HepG2 (cell line): ENCODE results near the gene CLDN19. TPM values are rescaled to one million over a fixed set of nuclear protein-coding genes. Genes with fewer than 3 reads are reported as not detected.
"Not testable (repeated sequence)": the region's sequence is repeated elsewhere in the genome, so short reads cannot be mapped to it uniquely, and the experiment has no call there.

Experiments
- ATAC-seq: fragments of 200-7000 bp; cut with Tn5 transposase; 3 replicates; pipeline ENCODE4 v1.9.1; 2020; ENCODE audit warnings: mild to moderate bottlenecking, moderate library complexity
- BruUV-seq: library from RNA; stranded (reverse); fragments of 400-500 nt; replicated peaks from 2 replicates; lab custom pipeline; 2021; lab: Mats Ljungman, UMichigan
- CTCF ChIA-PET: fragments of 300-600 bp; formaldehyde crosslinking; extraction: SDS; loops from one replicate; lab custom pipeline; 2021; ENCODE audit warnings: low total read pairs, inconsistent platforms, low intra/inter-chr PET ratio; lab: Yijun Ruan, JAX
- POLR2A ChIA-PET: fragments of 350-600 bp; sonication (Branson Sonifier 250); formaldehyde crosslinking; loops from one replicate; lab custom pipeline; 2020; ENCODE audit warnings: antibody characterized with exemption, inconsistent platforms; lab: Yijun Ruan, JAX
- DNase-seq: peaks from one replicate; pipeline ENCODE4 v3.0.0-alpha.2; 2015; ENCODE audit warnings: low spot score
- FAIRE-seq: peaks from 3 replicates; lab custom pipeline; 2011; peaks lifted over from hg19 to GRCh38; lab: Jason Lieb, UNC
- H2AFZ ChIP-seq: one replicate; pipeline ENCODE4 v1.6.1; 2011; ENCODE audit warnings: low read length, inconsistent platforms
- H3K27ac ChIP-seq: fragments of 300-600 bp; 3 replicates; pipeline ENCODE4 v1.8.0; 2011; ENCODE audit warnings: mixed run types, mild to moderate bottlenecking, mixed read lengths, low read length, inconsistent platforms; ENCODE audit not compliant: insufficient read depth; ENCODE audit errors: extremely low read length
- H3K27me3 ChIP-seq, 2 experiments: fragments of 200-600 bp in 1 of 2; 2 replicates in 1 of 2; 3 replicates in 1 of 2; pipeline versions ENCODE4 v1.6.0 to v1.8.0; 2011; ENCODE audit warnings: low read length in 2 of 2, mild to moderate bottlenecking in 2 of 2, moderate library complexity in 2 of 2, inconsistent platforms in 1 of 2; ENCODE audit not compliant: insufficient read depth in 2 of 2, control insufficient read depth in 1 of 2
- H3K36me3 ChIP-seq, 2 experiments: fragments of 200-600 bp in 1 of 2; replicated peaks in 1 of 2; 2 replicates in 1 of 2; 3 replicates in 1 of 2; pipeline versions ENCODE4 v1.5.1 to v1.8.0; 2011; ENCODE audit warnings: low read length in 2 of 2, inconsistent platforms in 1 of 2; ENCODE audit not compliant: insufficient read depth in 2 of 2, control insufficient read depth in 1 of 2
- H3K4me1 ChIP-seq: 2 replicates; pipeline ENCODE4 v1.5.1; 2012; ENCODE audit warnings: low read length, inconsistent platforms; ENCODE audit not compliant: insufficient read depth
- H3K4me2 ChIP-seq: 2 replicates; pipeline ENCODE4 v1.6.0; 2011; ENCODE audit warnings: low read depth, low read length, inconsistent platforms
- H3K4me3 ChIP-seq, 3 experiments: fragments of 200-600 bp in 1 of 3; sonication (generic), shearing (Covaris generic) in 1 of 3; replicated peaks in 1 of 3; 2 replicates each; pipeline ENCODE4 v1.5.1; 2011 to 2016; ENCODE audit warnings: low read length in 3 of 3, inconsistent platforms in 2 of 3, low read depth in 2 of 3, mild to moderate bottlenecking in 2 of 3, control low read depth in 1 of 3, mixed read lengths in 1 of 3; ENCODE audit not compliant: insufficient read depth in 1 of 3
- H3K79me2 ChIP-seq: one replicate; pipeline ENCODE4 v1.6.1; 2011; ENCODE audit warnings: low read length, inconsistent platforms; ENCODE audit not compliant: insufficient read depth
- H3K9ac ChIP-seq: 2 replicates; pipeline ENCODE4 v1.6.0; 2011; ENCODE audit warnings: mild to moderate bottlenecking, low read depth, low read length, inconsistent platforms; ENCODE audit not compliant: insufficient read depth
- H3K9me3 ChIP-seq: 2 replicates; pipeline ENCODE4 v1.5.1; 2012; ENCODE audit warnings: mild to moderate bottlenecking, low read length
- H4K20me1 ChIP-seq: 2 replicates; pipeline ENCODE4 v1.6.0; 2011; ENCODE audit warnings: inconsistent platforms, mild to moderate bottlenecking, low read length, moderate library complexity; ENCODE audit not compliant: insufficient read depth
- BRCA1 ChIP-seq: sonication (generic); formaldehyde crosslinking; IDR thresholded peaks from 2 replicates; pipeline ENCODE4 v1.4.0; 2020; ENCODE audit warnings: missing genetic modification reagents
- PRDM4 ChIP-seq: sonication (generic); formaldehyde crosslinking; IDR thresholded peaks from 2 replicates; pipeline ENCODE4 v1.9.0; 2021; ENCODE audit warnings: missing genetic modification reagents, borderline replicate concordance
- RAD21 ChIP-seq: fragments of 450-650 bp; formaldehyde crosslinking; IDR thresholded peaks from 2 replicates; pipeline ENCODE4 v1.5.0; 2020; ENCODE audit warnings: mild to moderate bottlenecking
- RBAK ChIP-seq: sonication (generic); formaldehyde crosslinking; IDR thresholded peaks from 2 replicates; pipeline ENCODE4 v1.5.1; 2020; ENCODE audit warnings: mild to moderate bottlenecking, missing genetic modification reagents
- SMAD3 ChIP-seq: sonication (generic); formaldehyde crosslinking; IDR thresholded peaks from 2 replicates; pipeline ENCODE4 v1.4.0; 2020; ENCODE audit warnings: missing genetic modification reagents
- ZMYM2 ChIP-seq: sonication (generic); formaldehyde crosslinking; IDR thresholded peaks from 2 replicates; pipeline ENCODE4 v1.8.0; 2022; ENCODE audit warnings: mild to moderate bottlenecking, missing genetic modification reagents
- WGBS: methylation state at CpG from one replicate; pipeline ENCODE4 v1.1.6; 2017; ENCODE audit warnings: low lambda C conversion rate; 5-methylcytosine and 5-hydroxymethylcytosine counted together
- in situ Hi-C: cut with HindIII; loops from 2 replicates; pipeline ENCODE4 v1.10.0; 2017; ENCODE audit warnings: low pct_unique_long_range_greater_than_20kb; ENCODE audit not compliant: extremely low pct_ligation_motif_present
- intact Hi-C: fragments of 100-400 bp; cut with micrococcal nuclease; formaldehyde crosslinking; loops from one replicate; pipeline ENCODE4 v1.10.0; 2022; ENCODE audit not compliant: unreplicated experiment
- polyA plus RNA-seq, 8 experiments: library from polyadenylated mRNA; depleted of rRNA in 3 of 8; stranded (reverse) in 7 of 8; unstranded in 1 of 8; fragments of >200 nt; fragmentation: Illumina TruSeq in 4 of 8; extraction: Trizol in 4 of 8; gene quantifications; 2 replicates each; pipeline versions ENCODE4 v1.2.1 to v1.2.3, GENCODE V29; 2011 to 2016; ENCODE audit warnings: low read depth in 4 of 8, missing spikeins in 1 of 8, mixed read lengths in 1 of 8; ENCODE audit not compliant: insufficient read depth in 1 of 8
- total RNA-seq, 5 experiments: library from RNA; depleted of rRNA; stranded (reverse); fragments of >200 nt; fragmentation: Illumina TruSeq; extraction: Trizol; gene quantifications; 2 replicates each; pipeline ENCODE4 v1.2.3, GENCODE V29; 2016; ENCODE audit warnings: low read depth in 1 of 5
- TF ChIP-seq, protein P1 (sequence below): sonication (generic); formaldehyde crosslinking; IDR thresholded peaks from 2 replicates; pipeline ENCODE4 v1.8.0; 2022; ENCODE audit warnings: mild to moderate bottlenecking, missing genetic modification reagents; ENCODE audit not compliant: insufficient replicate concordance
- TF ChIP-seq, protein P2 (sequence below): sonication (generic); formaldehyde crosslinking; IDR thresholded peaks from 2 replicates; pipeline ENCODE4 v1.4.0; 2020; ENCODE audit warnings: mild to moderate bottlenecking, missing genetic modification reagents

The CLDN19 gene
- total and polyA plus RNA-seq, 2 of the 13 experiments (the other 11 are each of a cell fraction or from before 2014, with no cell fraction given): 5.0 to 7.6 TPM

GRCh38 chr1:42723511-42723910 lies 16.5 kb downstream of the CLDN19 start (continued):
- TF ChIP-seq BRCA1 (no peak), PRDM4 (CRISPR knock-in tag) (no peak), SMAD3 (CRISPR knock-in tag) (no peak), RBAK (CRISPR knock-in tag) (no peak), ZMYM2 (CRISPR knock-in tag) (no peak), RAD21 (CRISPR knock-in tag) (no peak)
- TF ChIP-seq, protein P1, sequence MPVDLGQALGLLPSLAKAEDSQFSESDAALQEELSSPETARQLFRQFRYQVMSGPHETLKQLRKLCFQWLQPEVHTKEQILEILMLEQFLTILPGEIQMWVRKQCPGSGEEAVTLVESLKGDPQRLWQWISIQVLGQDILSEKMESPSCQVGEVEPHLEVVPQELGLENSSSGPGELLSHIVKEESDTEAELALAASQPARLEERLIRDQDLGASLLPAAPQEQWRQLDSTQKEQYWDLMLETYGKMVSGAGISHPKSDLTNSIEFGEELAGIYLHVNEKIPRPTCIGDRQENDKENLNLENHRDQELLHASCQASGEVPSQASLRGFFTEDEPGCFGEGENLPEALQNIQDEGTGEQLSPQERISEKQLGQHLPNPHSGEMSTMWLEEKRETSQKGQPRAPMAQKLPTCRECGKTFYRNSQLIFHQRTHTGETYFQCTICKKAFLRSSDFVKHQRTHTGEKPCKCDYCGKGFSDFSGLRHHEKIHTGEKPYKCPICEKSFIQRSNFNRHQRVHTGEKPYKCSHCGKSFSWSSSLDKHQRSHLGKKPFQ: no peak
- TF ChIP-seq, protein P2, sequence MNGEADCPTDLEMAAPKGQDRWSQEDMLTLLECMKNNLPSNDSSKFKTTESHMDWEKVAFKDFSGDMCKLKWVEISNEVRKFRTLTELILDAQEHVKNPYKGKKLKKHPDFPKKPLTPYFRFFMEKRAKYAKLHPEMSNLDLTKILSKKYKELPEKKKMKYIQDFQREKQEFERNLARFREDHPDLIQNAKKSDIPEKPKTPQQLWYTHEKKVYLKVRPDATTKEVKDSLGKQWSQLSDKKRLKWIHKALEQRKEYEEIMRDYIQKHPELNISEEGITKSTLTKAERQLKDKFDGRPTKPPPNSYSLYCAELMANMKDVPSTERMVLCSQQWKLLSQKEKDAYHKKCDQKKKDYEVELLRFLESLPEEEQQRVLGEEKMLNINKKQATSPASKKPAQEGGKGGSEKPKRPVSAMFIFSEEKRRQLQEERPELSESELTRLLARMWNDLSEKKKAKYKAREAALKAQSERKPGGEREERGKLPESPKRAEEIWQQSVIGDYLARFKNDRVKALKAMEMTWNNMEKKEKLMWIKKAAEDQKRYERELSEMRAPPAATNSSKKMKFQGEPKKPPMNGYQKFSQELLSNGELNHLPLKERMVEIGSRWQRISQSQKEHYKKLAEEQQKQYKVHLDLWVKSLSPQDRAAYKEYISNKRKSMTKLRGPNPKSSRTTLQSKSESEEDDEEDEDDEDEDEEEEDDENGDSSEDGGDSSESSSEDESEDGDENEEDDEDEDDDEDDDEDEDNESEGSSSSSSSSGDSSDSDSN (CRISPR knock-in tag): no peak

DNA sequence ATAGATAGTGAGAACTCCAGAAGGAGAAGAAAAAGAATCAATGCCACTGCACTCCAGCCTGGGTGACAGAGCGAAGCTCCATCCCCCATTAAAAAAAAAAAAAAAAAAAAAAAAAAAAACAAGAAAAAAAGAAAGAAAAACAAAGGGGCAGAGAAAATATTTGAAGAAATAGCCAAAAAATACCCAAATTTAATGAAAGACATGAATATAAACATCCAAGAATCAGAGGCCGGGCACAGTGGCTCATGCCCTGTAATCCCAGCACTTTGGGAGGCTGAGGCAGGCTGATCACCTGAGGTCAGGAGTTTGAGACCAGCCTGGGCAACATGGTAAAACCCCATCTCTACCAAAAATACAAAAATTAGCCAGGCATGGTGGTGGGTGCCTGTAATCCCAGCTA lies 17.6 kb downstream of the CLDN19 start:
- DNase-seq, ATAC-seq, H3K9ac ChIP-seq, CTCF ChIA-PET, POLR2A ChIA-PET, in situ Hi-C loops, H4K20me1 ChIP-seq, H3K9me3 ChIP-seq, H3K79me2 ChIP-seq, H3K36me3 ChIP-seq, H3K27me3 ChIP-seq, H3K4me2 ChIP-seq, H3K4me3 ChIP-seq, H3K27ac ChIP-seq, BruUV-seq, intact Hi-C loops, H2AFZ ChIP-seq, FAIRE-seq: not testable (repeated sequence)
- WGBS: 96% methylated on average over 2 of the region's 2 CpGs
- peaks cover 16% of the 10 kb centered on the region for H3K4me1 ChIP-seq
